ENCODE measurements around the gene TSR3.

The TSR3 gene

DNA sequence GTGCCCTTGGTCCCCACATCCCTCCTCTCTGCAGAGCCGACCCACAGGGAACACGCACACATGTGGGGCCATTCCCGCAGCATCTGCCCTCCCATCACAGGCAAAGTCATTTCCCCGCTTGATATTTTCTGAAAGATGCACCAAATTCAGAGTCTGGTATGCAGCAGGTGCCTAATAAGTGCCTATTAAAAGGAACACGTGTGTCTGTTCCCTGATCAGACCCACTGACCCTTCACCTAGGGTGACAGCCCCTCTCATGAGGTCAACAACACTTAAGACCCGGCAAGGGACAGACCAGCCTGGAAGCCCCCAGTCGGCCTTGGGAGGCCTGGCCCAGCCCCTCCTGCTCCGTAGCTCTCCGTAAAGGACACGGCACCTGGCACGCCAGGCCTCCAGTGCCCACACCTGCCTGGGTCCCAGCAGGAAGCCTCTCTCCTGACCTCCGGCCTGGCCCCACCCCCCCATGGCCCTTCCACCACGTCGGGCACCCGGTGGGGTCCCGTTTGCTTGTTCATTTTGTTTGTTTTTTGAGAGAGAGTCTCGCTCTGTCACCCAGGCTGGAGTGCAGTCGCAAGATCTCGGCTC lies 42.8 kb upstream of the TSR3 start:
- no peak for DNase-seq (ENCODE audit: low read depth)
- H3K4me3 ChIP-seq (ENCODE audit: low read length): no peak overlapping the region
- TF ChIP-seq, protein P1, sequence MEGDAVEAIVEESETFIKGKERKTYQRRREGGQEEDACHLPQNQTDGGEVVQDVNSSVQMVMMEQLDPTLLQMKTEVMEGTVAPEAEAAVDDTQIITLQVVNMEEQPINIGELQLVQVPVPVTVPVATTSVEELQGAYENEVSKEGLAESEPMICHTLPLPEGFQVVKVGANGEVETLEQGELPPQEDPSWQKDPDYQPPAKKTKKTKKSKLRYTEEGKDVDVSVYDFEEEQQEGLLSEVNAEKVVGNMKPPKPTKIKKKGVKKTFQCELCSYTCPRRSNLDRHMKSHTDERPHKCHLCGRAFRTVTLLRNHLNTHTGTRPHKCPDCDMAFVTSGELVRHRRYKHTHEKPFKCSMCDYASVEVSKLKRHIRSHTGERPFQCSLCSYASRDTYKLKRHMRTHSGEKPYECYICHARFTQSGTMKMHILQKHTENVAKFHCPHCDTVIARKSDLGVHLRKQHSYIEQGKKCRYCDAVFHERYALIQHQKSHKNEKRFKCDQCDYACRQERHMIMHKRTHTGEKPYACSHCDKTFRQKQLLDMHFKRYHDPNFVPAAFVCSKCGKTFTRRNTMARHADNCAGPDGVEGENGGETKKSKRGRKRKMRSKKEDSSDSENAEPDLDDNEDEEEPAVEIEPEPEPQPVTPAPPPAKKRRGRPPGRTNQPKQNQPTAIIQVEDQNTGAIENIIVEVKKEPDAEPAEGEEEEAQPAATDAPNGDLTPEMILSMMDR (conservative IDR thresholded peaks at IDR 0.05; ENCODE audit: low read depth, low read length): no peak

DNA sequence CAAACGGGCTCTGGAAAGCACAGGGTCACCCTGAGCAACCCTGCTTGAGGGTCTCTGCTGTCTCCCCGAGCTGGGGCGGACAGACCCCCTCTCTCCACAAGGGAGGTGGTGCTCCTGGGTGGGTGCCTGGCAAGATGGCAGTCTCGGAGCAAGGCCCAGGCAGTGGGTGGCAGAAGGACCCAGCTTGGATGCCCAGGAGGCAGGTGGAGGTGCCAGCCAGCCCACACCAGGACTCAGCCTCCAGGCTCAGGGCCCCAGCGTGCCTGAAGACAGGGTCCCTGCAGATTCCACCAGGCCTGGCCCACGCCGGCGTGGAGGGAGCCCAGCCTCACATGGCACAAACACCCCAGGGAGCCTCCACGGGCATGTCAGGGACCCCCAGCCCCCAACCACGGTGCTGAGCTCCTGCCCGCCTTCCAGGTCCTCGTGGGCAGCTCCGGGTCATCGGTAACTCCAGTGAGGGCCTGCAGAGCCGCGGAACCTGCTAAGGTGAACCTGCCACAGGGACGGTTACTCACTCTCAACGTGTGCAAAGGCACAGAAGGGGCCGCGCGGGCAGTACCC lies 42.0 kb upstream of the TSR3 start:
- H3K4me3 ChIP-seq (ENCODE audit: low read length): no peak overlapping the region
- DNase-seq (ENCODE audit: low read depth): no peak
- TF ChIP-seq, protein P1 (conservative IDR thresholded peaks at IDR 0.05; ENCODE audit: low read depth, low read length): no peak

DNA sequence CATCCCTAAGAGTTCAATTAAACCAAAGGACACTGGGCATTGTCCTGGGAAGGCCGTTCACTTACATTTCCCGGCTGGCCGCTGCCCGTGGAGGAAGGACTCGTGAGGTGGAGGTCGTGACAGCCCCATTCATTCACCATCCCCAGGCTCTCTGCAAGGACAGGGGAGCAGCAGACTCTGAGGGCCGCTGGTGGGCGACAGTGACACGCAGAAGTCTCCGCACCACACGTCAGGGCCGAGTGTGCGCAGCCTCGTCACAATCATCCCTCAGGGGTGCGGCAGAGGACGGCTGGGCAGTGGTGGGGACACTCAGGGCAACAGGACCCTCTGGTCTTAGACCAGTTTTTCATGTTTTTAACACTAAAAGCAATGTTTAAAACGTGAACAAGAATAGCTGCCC lies 41.1 kb upstream of the TSR3 start:
- no peak for DNase-seq (ENCODE audit: low read depth)
- TF ChIP-seq, protein P1 (conservative IDR thresholded peaks at IDR 0.05; ENCODE audit: low read depth, low read length): no peak
- H3K4me3 ChIP-seq (ENCODE audit: low read length): no peak overlapping the region

DNA sequence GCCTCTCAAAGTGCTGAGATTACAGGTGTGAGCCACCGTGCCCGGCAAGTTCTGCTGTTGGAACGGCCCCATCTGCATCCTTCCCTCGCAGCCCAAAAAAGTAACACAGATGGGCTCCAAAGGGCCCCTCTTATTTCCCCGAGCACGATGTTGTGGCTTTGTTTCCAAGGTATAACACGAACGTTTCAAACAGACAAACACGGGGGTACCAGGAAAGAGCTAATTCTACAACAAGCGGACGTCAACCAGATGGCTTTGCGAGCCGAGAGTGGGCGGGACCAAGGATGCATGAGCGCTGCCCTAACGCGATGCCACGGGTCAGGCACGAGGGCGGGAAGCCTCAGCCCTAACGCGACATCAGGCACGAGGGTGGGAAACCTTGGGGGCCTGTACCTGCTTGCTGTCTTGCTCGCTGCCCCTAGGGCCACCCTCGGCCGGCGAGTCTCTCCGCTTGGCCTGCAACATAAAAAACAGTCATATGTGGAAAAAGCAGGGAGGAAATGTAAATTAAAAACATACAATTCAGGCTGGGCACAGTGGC lies 38.6 kb upstream of the TSR3 start:
- TF ChIP-seq, protein P1 (conservative IDR thresholded peaks at IDR 0.05; ENCODE audit: low read depth, low read length): no peak

DNA sequence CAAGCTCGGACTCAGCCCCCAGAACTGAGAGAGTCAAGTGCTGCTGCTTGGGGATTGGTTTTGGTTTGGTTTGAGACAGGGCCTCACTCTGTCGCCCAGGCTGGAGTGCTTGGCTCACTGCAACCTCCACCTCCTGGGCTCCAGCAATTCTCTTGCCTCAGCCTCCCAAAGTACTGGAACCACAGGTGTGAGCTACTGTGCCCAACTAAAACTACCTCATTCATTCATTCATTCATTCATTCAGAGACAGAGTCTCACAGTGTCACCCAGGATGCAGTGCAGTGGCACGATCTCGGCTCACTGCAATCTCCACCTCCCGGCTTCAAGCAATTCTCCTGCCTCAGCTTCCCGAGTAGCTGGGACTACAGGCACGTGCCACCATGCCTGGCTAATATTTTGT lies 38.1 kb upstream of the TSR3 start:
- TF ChIP-seq, protein P1 (conservative IDR thresholded peaks at IDR 0.05; ENCODE audit: low read depth, low read length): no peak
- no peak for DNase-seq (ENCODE audit: low read depth)
- no peak overlapping the region for H3K4me3 ChIP-seq (ENCODE audit: low read length)

More for the DNA sequence above, 38.6 kb upstream of the TSR3 start:
- DNase-seq (ENCODE audit: low read depth): no peak
- H3K4me3 ChIP-seq (ENCODE audit: low read length): no peak overlapping the region

DNA sequence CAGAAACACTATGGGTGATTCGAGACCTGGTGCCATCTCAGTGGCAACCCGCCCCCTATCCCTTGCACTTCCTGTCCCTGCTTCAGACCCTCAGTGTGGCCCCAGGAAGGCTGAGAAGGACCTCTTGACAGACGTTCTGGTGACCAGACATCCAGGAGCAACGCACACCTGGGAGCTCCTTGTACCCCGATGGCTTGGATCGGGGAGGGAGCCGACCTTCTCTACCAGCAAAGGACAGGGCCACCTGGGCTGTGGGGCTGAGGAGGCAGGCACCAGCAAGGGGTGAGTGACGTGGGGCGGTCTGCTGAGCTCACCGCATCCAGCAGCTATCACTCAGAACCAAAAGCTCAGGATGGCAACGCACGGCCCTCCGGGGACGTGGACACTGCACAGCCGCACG lies 35.7 kb upstream of the TSR3 start:
- no peak overlapping the region for H3K4me3 ChIP-seq (ENCODE audit: low read length)
- DNase-seq (ENCODE audit: low read depth): no peak
- TF ChIP-seq, protein P1 (conservative IDR thresholded peaks at IDR 0.05; ENCODE audit: low read depth, low read length): no peak

DNA sequence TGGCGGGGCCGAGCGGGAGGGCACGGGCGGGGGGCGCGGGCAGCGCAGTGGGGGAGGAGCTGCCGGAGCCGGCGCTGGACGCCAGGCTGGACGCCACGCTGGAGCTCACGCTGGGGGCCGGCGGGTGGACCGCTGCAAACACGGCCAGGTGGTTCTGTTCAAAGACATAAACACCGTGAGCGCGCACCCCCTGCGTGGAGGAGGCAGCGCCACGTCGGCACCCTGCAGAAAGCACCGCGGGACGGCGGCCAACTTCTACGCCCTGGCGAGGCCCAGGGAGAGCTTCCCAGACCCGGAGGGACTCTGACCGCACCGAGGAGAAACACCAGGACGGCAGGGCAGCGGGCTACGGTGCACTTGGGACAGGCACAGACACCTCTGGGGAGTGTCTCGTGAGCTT lies 33.6 kb upstream of the TSR3 start:
- no peak for DNase-seq (ENCODE audit: low read depth)
- TF ChIP-seq, protein P1 (conservative IDR thresholded peaks at IDR 0.05; ENCODE audit: low read depth, low read length): no peak

More for the DNA sequence above, 33.6 kb upstream of the TSR3 start:
- H3K4me3 ChIP-seq (ENCODE audit: low read length): no peak overlapping the region

Measured in retinal pigment epithelial cell (primary cell).